ENCODE results near the gene SLC10A7. TPM values are rescaled to one million over a fixed set of nuclear protein-coding genes. Genes with fewer than 3 reads are reported as not detected.

SLC10A7 gene
- total RNA-seq, 5 donors from 2014 or later (not counting 1 experiment from before 2014, with no cell fraction given) = 11.9 to 21.8 (median 16.1) TPM

DNA sequence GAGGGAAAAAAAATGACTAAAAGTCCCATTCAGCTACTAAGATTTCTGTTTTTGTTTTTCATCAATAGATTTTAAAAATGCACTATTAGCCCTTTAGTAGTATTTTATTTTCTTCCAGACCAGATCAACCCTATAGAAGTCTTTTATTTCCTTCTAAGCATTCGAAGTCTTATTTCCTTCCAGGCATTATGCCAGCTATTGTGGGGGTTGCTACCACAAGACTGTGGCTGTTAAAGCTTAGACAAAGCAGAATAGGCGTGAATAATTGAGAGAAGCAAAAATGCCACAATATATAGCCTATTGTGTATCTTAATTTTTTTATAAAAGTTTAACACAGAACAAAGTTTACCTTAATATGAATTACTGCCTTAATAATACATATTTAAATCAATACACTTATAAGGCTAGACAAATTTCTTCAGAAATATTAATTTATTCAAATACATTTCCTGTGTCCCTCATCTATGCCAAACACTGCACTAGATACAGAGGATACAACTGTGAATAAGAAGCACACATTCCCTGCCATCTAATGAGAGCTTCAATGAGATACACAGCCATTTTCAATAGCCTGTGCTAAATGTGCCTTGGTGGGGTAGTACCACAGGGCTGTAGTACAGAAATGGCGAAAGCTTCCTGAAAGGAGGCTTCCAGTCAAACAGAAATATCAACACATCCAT is 33.1 kb downstream of the SLC10A7 start:
- peaks cover 0 to 5% of the 10 kb centered on the region in 2 donors for H3K36me3 ChIP-seq (ENCODE audit: control insufficient read depth in 2 of 2, extremely low read depth in 1 of 2, insufficient read depth in 1 of 2, low read length in 1 of 2)
- no peaks in the 10 kb centered on the region for H3K27me3 ChIP-seq (replicated peaks in 1 of 2; ENCODE audit: control insufficient read depth in 2 of 2, extremely low read depth in 1 of 2, insufficient read depth in 2 of 2, low read length in 1 of 2)
- no peak overlapping the region for H3K27ac ChIP-seq (ENCODE audit: low read length)
- Mint-ChIP-seq H3K9me3 (peaks cover 0 to 6% (median 3%) of the 10 kb centered on the region in 3 donors), H3K36me3 (peaks cover 40% of the 10 kb centered on the region), H3K4me3 (no peak overlapping the region), H3K4me1 (peaks cover 18 to 40% (median 38%) of the 10 kb centered on the region in 3 donors), H3K27me3 (no peaks in the 10 kb centered on the region), H3K27ac (no peak overlapping the region)
- H3K4me3 ChIP-seq (ENCODE audit: control insufficient read depth in 1 of 2, extremely low read depth in 1 of 2, low read length in 1 of 2) = no peak overlapping the region
- CTCF ChIA-PET = interaction anchor here in 1 of 2 donors (0.5 kb wide), 1 partner anchor 36 kb away, joined by 3 read pairs; no protein-coding TSS in a partner anchor
- POLR2A ChIA-PET = no interaction called here
- peak in 6 of 35 experiments; percentile 1 to 34 (median 3) for DNase-seq
- peak in 2 of 4 experiments; percentile 30 to 59 for ATAC-seq (replicated peaks in 1 of 4)
- WGBS (ENCODE audit: insufficient coverage) = no CpG with 5 or more reads among the region's 3 CpGs
- H3K9me3 ChIP-seq = peaks cover 3% of the 10 kb centered on the region
- peaks cover 0 to 6% of the 10 kb centered on the region in 2 experiments for H3K4me1 ChIP-seq (ENCODE audit: control insufficient read depth in 1 of 2, extremely low read depth in 1 of 2, insufficient read depth in 2 of 2, low read length in 2 of 2)

DNA sequence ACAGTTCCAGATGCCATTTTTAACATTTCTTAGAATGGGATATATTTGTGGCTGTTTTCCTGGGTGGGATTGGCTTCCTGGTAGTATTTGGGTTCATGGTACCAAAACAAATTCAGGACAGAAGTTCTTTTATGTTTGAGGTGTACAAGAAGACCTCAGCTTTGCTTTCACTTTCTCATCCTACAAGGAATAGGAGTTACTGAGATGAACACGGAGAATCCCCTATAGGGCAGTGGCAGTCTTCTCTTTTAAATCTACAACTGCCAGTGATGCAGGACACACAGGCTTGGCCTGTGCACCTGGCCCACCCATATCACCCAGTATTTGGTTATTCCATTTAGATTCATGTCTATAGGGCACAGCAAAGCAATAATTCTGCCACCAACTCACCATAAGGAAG is 35.2 kb downstream of the SLC10A7 start:
- Mint-ChIP-seq H3K9me3 (peaks cover 5 to 26% (median 19%) of the 10 kb centered on the region in 3 donors), H3K4me1 (peaks cover 18 to 44% (median 40%) of the 10 kb centered on the region in 3 donors), H3K4me3 (peak overlapping the region; percentile 13 to 58 (median 57)), H3K27me3 (no peaks in the 10 kb centered on the region), H3K36me3 (peaks cover 61% of the 10 kb centered on the region), H3K27ac (peak overlapping the region; percentile 44 to 83)
- peaks cover 0 to 6% of the 10 kb centered on the region in 2 experiments for H3K4me1 ChIP-seq (ENCODE audit: control insufficient read depth in 1 of 2, extremely low read depth in 1 of 2, insufficient read depth in 2 of 2, low read length in 2 of 2)
- DNase-seq (peak in 1 of 35 experiments; percentile 5), ATAC-seq (replicated peaks in 1 of 4) (no peak)
- no CpG with 5 or more reads among the region's 1 CpG for WGBS (ENCODE audit: insufficient coverage)
- ChIA-PET CTCF (no interaction called here), POLR2A (no interaction called here)
- H3K9me3 ChIP-seq = peaks cover 5% of the 10 kb centered on the region
- peaks cover 0 to 5% of the 10 kb centered on the region in 2 donors for H3K36me3 ChIP-seq (ENCODE audit: control insufficient read depth in 2 of 2, extremely low read depth in 1 of 2, insufficient read depth in 1 of 2, low read length in 1 of 2)
- no peaks in the 10 kb centered on the region for H3K27me3 ChIP-seq (replicated peaks in 1 of 2; ENCODE audit: control insufficient read depth in 2 of 2, extremely low read depth in 1 of 2, insufficient read depth in 2 of 2, low read length in 1 of 2)
- H3K27ac ChIP-seq (ENCODE audit: low read length) = no peak overlapping the region
- no peak overlapping the region for H3K4me3 ChIP-seq (ENCODE audit: control insufficient read depth in 1 of 2, extremely low read depth in 1 of 2, low read length in 1 of 2)

GRCh38 chr4:146485968-146486367 is 35.8 kb downstream of the SLC10A7 start:
- ATAC-seq (replicated peaks in 1 of 4) (no peak), DNase-seq (no peak)
- peaks cover 5% of the 10 kb centered on the region for H3K9me3 ChIP-seq
- ChIA-PET POLR2A (no interaction called here), CTCF (no interaction called here)
- H3K27ac ChIP-seq (ENCODE audit: low read length) = no peak overlapping the region
- no peak overlapping the region for H3K4me3 Mint-ChIP-seq
- no peak overlapping the region for H3K4me3 ChIP-seq (ENCODE audit: control insufficient read depth in 1 of 2, extremely low read depth in 1 of 2, low read length in 1 of 2)
- H3K36me3 ChIP-seq (ENCODE audit: control insufficient read depth in 2 of 2, extremely low read depth in 1 of 2, insufficient read depth in 1 of 2, low read length in 1 of 2) = peaks cover 5 to 6% of the 10 kb centered on the region in 2 donors
- peaks cover 0 to 6% of the 10 kb centered on the region in 2 experiments for H3K4me1 ChIP-seq (ENCODE audit: control insufficient read depth in 1 of 2, extremely low read depth in 1 of 2, insufficient read depth in 2 of 2, low read length in 2 of 2)
- H3K36me3 Mint-ChIP-seq = peaks cover 59% of the 10 kb centered on the region
- peaks cover 12 to 40% (median 39%) of the 10 kb centered on the region in 3 donors for H3K4me1 Mint-ChIP-seq
- H3K27me3 Mint-ChIP-seq = no peaks in the 10 kb centered on the region
- H3K9me3 Mint-ChIP-seq = peaks cover 5 to 26% (median 20%) of the 10 kb centered on the region in 3 donors
- no peaks in the 10 kb centered on the region for H3K27me3 ChIP-seq (replicated peaks in 1 of 2; ENCODE audit: control insufficient read depth in 2 of 2, extremely low read depth in 1 of 2, insufficient read depth in 2 of 2, low read length in 1 of 2)
- H3K27ac Mint-ChIP-seq = no peak overlapping the region

GRCh38 chr4:146482788-146483187 is 39.0 kb downstream of the SLC10A7 start:
- Histone ChIP-seq H3K9me3 (peaks cover 5% of the 10 kb centered on the region), H3K4me3 (ENCODE audit: control insufficient read depth in 1 of 2, extremely low read depth in 1 of 2, low read length in 1 of 2) (no peak overlapping the region), H3K36me3 (ENCODE audit: control insufficient read depth in 2 of 2, extremely low read depth in 1 of 2, insufficient read depth in 1 of 2, low read length in 1 of 2) (peaks cover 5 to 8% of the 10 kb centered on the region in 2 donors), H3K27ac (ENCODE audit: low read length) (no peak overlapping the region), H3K27me3 (replicated peaks in 1 of 2; ENCODE audit: control insufficient read depth in 2 of 2, extremely low read depth in 1 of 2, insufficient read depth in 2 of 2, low read length in 1 of 2) (no peaks in the 10 kb centered on the region), H3K4me1 (ENCODE audit: control insufficient read depth in 1 of 2, extremely low read depth in 1 of 2, insufficient read depth in 2 of 2, low read length in 2 of 2) (peaks cover 0 to 6% of the 10 kb centered on the region in 2 experiments)
- CTCF ChIA-PET = interaction anchor here (0.6 to 0.7 kb wide), 2 partner anchors 11 to 12 kb away, joined by 3 to 4 read pairs; no protein-coding TSS in a partner anchor
- Mint-ChIP-seq H3K9me3 (peaks cover 10 to 26% (median 20%) of the 10 kb centered on the region in 3 donors), H3K36me3 (peaks cover 71% of the 10 kb centered on the region), H3K27ac (no peak overlapping the region), H3K4me3 (no peak overlapping the region), H3K27me3 (no peaks in the 10 kb centered on the region), H3K4me1 (peaks cover 19 to 30% (median 20%) of the 10 kb centered on the region in 3 donors)
- DNase-seq (no peak), ATAC-seq (replicated peaks in 1 of 4) (no peak)
- WGBS (ENCODE audit: insufficient coverage) = no CpG with 5 or more reads among the region's 1 CpG
- POLR2A ChIA-PET = interaction anchor here in 1 of 2 donors (1.0 kb wide), 1 partner anchor 65 kb away, joined by 3 read pairs; no protein-coding TSS in a partner anchor

GRCh38 chr4:146481246-146481645 is 40.5 kb downstream of the SLC10A7 start:
- no peak for DNase-seq
- no peak overlapping the region for H3K27ac Mint-ChIP-seq
- no peak for ATAC-seq (replicated peaks in 1 of 4)
- ChIA-PET CTCF (interaction anchor here in 1 of 2 donors (0.8 kb wide), 1 partner anchor 536 kb away, joined by 3 read pairs; no protein-coding TSS in a partner anchor), POLR2A (no interaction called here)
- Histone ChIP-seq H3K27ac (ENCODE audit: low read length) (no peak overlapping the region), H3K4me3 (ENCODE audit: control insufficient read depth in 1 of 2, extremely low read depth in 1 of 2, low read length in 1 of 2) (no peak overlapping the region), H3K4me1 (ENCODE audit: control insufficient read depth in 1 of 2, extremely low read depth in 1 of 2, insufficient read depth in 2 of 2, low read length in 2 of 2) (no peaks in the 10 kb centered on the region), H3K36me3 (ENCODE audit: control insufficient read depth in 2 of 2, extremely low read depth in 1 of 2, insufficient read depth in 1 of 2, low read length in 1 of 2) (peaks cover 0 to 8% of the 10 kb centered on the region in 2 donors), H3K27me3 (replicated peaks in 1 of 2; ENCODE audit: control insufficient read depth in 2 of 2, extremely low read depth in 1 of 2, insufficient read depth in 2 of 2, low read length in 1 of 2) (no peaks in the 10 kb centered on the region), H3K9me3 (peaks cover 5% of the 10 kb centered on the region)
- H3K4me1 Mint-ChIP-seq = peaks cover 7 to 17% (median 11%) of the 10 kb centered on the region in 3 donors
- H3K27me3 Mint-ChIP-seq = no peaks in the 10 kb centered on the region
- peaks cover 61% of the 10 kb centered on the region for H3K36me3 Mint-ChIP-seq
- WGBS (ENCODE audit: insufficient coverage) = 94% methylated on average over 3 of the region's 3 CpGs
- H3K9me3 Mint-ChIP-seq = peaks cover 10 to 26% (median 20%) of the 10 kb centered on the region in 3 donors
- H3K4me3 Mint-ChIP-seq = no peak overlapping the region

GRCh38 chr4:146478009-146478408 is 43.7 kb downstream of the SLC10A7 start:
- H3K4me1 ChIP-seq (ENCODE audit: control insufficient read depth in 1 of 2, extremely low read depth in 1 of 2, insufficient read depth in 2 of 2, low read length in 2 of 2) = no peaks in the 10 kb centered on the region
- no peak overlapping the region for H3K4me3 ChIP-seq (ENCODE audit: control insufficient read depth in 1 of 2, extremely low read depth in 1 of 2, low read length in 1 of 2)
- no CpG with 5 or more reads among the region's 3 CpGs for WGBS (ENCODE audit: insufficient coverage)
- H3K36me3 ChIP-seq (ENCODE audit: control insufficient read depth in 2 of 2, extremely low read depth in 1 of 2, insufficient read depth in 1 of 2, low read length in 1 of 2) = peaks cover 0 to 8% of the 10 kb centered on the region in 2 donors
- no peak for ATAC-seq (replicated peaks in 1 of 4)
- H3K4me3 Mint-ChIP-seq = no peak overlapping the region
- H3K27ac Mint-ChIP-seq = no peak overlapping the region
- H3K9me3 ChIP-seq = no peaks in the 10 kb centered on the region
- CTCF ChIA-PET = no interaction called here
- POLR2A ChIA-PET = interaction anchor here in 1 of 2 donors (0.5 kb wide), 1 partner anchor 444 kb away, joined by 4 read pairs; no protein-coding TSS in a partner anchor
- peaks cover 7 to 18% (median 13%) of the 10 kb centered on the region in 3 donors for H3K4me1 Mint-ChIP-seq
- H3K36me3 Mint-ChIP-seq = peaks cover 42% of the 10 kb centered on the region
- no peaks in the 10 kb centered on the region for H3K27me3 ChIP-seq (replicated peaks in 1 of 2; ENCODE audit: control insufficient read depth in 2 of 2, extremely low read depth in 1 of 2, insufficient read depth in 2 of 2, low read length in 1 of 2)
- DNase-seq = no peak
- H3K9me3 Mint-ChIP-seq = peaks cover 10 to 14% (median 13%) of the 10 kb centered on the region in 3 donors
- no peak overlapping the region for H3K27ac ChIP-seq (ENCODE audit: low read length)
- no peaks in the 10 kb centered on the region for H3K27me3 Mint-ChIP-seq

All from T-cell (primary cell).